HG02610 (cell line): ENCODE measurements around the gene GATD1.
"Not testable (repeated sequence)": the region's sequence is repeated elsewhere in the genome, so short reads cannot be mapped to it uniquely, and the experiment has no call there.

Source experiments
- ATAC-seq: cut with Tn5 transposase; IDR thresholded peaks from one replicate; pipeline ENCODE4 v1.9.1; 2021; ENCODE audit warnings: mild to moderate bottlenecking, moderate library complexity; ENCODE audit not compliant: unreplicated experiment

GATD1 gene

DNA sequence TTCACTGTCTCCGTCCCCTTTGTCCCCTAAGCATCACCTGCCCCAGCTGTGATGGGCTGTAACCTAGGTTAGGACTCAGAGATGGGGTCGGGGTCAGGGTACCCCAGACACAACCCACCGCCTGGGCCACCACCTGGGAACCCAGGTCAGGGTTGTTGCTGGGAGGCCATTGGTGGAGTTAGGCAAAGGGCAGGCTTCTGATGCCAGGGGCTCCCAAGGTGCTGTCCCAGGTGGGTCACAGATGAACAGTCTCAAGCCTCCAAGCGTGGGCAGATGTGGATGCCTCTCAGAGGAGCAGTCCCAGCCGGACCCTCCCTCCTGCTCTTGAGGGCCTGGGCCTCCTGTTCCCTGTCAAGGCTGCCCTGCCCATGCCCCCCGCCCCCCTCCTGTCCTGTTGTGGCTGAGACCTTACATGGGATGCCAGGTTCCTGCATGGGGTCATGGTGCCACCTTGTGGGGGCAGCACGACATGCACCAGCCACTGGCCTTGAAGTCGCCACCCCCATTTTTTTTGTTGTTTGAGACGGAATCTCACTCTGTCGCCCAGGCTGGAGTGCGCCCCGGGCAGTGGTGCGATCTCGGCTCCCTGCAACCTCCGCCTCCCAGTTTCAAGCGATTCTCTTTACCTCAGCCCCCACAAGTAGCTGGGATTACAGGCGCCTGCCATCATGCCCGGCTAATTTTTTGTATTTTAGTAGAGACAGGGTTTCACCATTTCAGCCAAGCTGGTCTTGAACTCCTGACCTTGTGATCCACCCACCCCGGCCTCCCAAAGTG is 12.1 kb downstream of the GATD1 start:
- ATAC-seq: no peak

- no peak for ATAC-seq
Observed at GRCh38 chr11:764322-765024, 12.8 kb downstream of the GATD1 start.

GRCh38 chr11:763549-764321 is 13.6 kb downstream of the GATD1 start:
- no peak for ATAC-seq

- ATAC-seq: no peak
Observed at GRCh38 chr11:763073-763463, 14.2 kb downstream of the GATD1 start.

DNA sequence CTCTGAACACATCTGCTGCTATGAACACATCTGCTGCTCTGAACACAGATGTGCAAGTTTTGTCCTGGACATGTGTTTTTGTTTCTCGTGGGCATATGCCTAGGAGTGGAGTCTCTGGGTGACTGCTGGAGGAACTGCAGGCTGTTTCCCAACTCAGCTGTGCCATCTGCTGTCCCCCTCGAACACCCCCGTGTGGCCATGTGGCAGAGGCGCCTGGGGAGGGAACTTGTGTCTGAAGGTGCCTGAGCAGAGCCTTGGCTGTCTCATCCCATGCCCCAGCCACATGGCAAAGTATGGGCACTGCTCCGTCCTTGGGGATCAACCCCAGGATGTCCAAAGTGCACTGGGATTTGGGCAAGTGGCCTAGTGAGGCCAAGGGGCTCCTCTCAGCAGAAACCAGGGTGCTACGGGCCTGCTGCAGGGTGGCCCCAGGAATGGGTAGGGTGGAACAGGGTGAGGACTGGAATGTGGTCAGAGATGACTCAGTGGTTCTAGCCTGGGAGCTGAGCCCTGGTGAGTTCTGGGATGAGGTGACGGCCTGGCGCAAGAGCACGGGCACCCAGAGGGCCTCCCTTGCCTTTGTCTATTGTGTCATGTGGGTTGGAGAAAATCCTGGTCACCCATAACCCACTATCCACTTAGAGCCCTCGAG is 14.7 kb downstream of the GATD1 start:
- ATAC-seq: no peak

GRCh38 chr11:761526-762108 is 15.7 kb downstream of the GATD1 start:
- ATAC-seq: no peak

DNA sequence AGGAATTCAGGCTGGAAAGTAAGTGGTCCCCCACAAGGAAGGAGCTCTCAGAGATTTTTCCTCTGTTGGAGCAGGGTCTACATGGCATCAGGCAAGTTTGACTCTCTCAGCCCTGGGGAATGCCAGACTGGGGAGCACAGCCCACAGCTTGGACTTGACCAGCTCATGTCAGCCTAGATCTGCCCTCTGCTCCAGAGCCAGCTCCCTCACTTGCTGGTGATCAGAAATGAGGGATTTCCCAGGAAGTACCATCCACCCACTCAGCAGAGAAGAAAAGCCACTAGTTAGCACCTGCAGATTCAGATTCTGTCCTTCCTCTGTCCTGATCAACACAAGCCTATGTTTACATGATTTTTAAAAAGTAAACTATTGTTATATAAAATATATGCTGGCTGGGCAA is 17.1 kb downstream of the GATD1 start:
- no peak for ATAC-seq

- no peak for ATAC-seq
Observed at GRCh38 chr11:749731-750130, 27.6 kb downstream of the GATD1 start.

DNA sequence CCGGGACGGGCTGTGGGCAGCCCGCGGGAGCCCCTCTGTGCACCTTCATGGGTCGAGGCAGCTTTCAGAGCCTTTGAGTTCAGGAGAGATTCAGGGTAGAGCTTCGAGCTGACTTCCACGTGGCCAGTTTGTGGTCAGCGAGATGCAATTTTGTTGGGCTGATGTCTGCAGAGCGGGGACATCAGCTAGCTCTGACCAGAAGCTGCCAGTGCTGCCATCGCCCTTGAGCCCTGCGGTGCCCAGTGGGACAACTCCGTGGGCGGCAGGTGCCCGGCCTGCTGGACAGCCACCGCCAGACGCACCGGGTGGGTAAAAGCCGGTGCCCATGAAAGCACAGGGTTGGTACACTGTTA is 29.3 kb downstream of the GATD1 start:
- ATAC-seq: no peak

DNA sequence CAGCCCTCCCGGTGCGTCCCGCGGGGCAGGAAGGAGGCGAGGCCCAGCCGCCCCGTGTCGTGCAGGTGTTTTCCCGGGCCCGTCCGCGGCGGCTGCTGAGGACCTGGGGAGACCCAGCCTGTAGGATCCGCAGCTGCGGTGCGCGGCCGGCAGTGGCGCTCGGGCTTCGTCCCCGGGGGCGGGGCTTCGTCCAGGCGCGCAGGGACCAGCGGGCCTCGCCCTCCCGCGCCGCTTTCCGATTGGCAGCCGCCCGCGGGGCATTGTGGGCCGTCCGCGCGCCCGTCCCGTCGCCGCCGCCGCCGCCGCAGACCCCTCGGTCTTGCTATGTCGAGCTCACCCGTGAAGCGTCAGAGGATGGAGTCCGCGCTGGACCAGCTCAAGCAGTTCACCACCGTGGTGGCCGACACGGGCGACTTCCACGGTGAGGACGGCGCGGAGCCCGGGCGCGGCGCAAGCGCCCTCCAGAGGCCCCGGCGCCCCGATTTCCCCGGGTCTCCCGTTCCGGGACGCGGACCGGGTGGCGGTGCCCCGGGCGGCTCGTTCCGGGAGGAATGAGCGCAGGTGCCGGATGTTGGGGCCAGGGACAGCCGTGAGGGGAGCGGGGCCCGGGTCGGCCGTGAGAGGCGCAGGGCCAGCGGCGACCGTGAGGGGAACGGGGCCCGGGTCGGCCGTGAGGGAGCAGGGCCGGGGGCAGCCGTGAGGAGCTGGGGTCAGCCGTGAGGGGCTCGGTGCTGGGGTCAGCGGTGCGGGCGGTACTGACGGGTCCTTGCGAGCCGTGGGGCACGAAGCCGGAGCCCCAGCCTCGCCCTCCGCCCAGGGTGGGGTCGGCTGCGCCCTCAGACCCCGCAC is 29.9 kb downstream of the GATD1 start, which contains the start of gene TALDO1:
TALDO1 (plus strand) TSS at position 307 of the 849 bp plus-strand sequence; CDS start at position 325, 18 bp downstream.
- peak; percentile 88 for ATAC-seq

- no peak for ATAC-seq
Observed at GRCh38 chr11:746289-747157, 30.8 kb downstream of the GATD1 start.

DNA sequence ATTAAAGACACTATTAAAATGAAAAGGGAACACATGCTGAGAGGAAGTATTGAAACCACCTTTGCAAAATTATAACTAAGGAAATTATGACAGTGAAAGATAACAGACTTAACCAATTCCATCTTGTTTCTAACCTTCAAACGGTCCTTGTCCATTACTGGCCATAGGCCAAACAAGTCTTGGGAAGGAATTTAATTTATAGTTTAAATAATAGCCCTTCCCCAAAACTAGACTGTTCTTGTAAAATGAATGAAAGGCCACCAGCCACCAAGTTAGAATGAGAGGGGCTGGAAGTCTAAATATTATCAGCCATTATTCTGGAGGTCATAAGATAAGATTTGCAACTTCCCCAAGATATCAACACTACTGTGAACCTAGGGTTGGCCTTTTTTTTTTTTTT is 31.9 kb downstream of the GATD1 start:
- ATAC-seq: no peak

GRCh38 chr11:742571-743201 is 34.6 kb downstream of the GATD1 start:
- no peak for ATAC-seq

DNA sequence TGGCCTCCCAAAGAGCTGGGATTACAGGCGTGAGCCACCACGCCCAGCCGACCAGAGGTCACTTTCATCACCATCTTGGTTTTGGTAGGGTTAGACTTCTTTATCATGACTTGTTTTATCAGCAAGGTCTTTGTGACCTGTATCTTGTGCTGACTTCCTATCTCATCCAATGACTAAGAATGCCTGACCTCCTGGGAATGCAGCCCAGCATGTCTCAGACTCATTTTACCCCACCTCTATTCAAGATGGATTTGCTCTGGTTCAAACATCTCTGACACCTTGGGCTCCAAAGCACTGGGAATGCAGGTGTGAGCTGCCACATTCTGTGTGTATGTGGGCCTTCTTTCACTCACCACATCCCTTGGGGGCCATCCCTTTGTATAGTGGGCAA is 35.1 kb downstream of the GATD1 start:
- ATAC-seq: no peak

DNA sequence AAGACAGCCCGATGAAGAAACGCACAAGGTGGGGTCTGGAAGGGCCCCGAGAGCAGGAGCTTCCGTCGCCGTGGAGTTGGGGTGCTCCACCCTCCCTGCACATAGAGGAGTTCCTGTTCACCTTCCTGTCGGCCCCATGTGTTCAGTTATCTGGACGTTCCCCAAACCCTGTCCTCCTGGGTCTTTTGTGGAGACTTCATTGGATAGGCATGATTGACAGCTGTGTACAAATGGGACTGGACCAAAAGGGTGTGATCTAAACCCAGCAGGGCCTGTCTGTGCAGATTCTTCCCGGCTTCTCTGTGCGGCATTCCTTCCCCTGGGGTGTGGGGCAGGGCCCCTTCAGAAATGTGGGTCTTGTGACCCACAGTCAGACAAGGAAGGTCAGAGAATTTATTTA is 39.4 kb downstream of the GATD1 start:
- not testable (repeated sequence) for ATAC-seq

DNA sequence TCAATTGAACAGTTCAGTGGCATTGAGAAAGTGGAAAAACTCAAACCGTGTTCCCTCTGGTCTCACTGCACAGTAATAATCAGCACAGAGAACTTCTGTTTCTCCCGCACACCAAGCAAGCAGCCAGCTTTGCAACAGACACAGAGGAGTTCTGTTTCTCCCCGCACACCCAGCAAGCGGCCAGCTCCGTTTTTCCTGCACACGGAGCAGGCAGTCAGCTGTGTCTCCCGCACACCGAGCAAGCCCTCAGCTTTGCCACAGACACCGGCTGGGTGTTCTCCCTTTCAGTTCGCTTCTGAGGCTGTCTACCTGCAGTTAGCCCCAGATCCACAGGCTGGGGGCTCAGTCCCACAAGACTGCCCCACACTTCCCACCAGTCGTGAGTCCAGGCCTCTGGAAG is 39.9 kb downstream of the GATD1 start:
- ATAC-seq: no peak

DNA sequence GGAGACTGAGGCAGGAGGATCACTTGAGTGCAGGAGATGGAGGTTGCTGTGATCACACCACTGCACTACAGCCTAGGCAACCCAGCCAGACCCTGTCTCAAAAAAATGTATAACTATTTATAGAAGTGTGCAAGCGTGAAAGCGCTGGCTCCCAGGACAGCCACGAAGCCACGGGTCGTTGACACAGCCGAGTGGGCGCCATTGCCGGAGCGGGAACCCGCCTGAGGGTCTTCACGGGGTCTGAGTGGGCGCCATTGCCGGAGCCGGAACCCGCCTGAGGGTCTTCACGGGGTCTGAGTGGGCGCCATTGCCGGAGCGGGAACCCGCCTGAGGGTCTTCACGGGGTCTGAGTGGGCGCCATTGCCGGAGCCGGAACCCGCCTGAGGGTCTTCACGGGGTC is 42.7 kb downstream of the GATD1 start:
- ATAC-seq: not testable (repeated sequence)

GRCh38 chr11:733072-733471 is 44.2 kb downstream of the GATD1 start:
- ATAC-seq: no peak
